Measurements from ENCODE around the gene SRM.
A peak's percentile ranks its signal among the peaks of the same experiment; 100 is the strongest.

SRM gene

GRCh38 chr1:11013160-11013531 is 46.7 kb downstream of the SRM start:
- no peak for DNase-seq (ENCODE audit: low spot score)

- DNase-seq (ENCODE audit: low spot score): peak; percentile 91
These were observed 47.3 kb downstream of the SRM start, which contains the start of gene TARDBP for GRCh38 chr1:11012260-11013159. Gene TARDBP, plus strand, starts transcription at chr1:11012654. Its CDS starts 1,074 bp downstream, at chr1:11013728.

Measured in kidney tubule cell (primary cell).